Fibroblast of lung (primary cell): Measurements from ENCODE around the gene ZNF827. TPM values are rescaled to one million over a fixed set of nuclear protein-coding genes. Genes with fewer than 3 reads are reported as not detected.
A peak's percentile ranks its signal among the peaks of the same experiment; 100 is the strongest.

Source experiments
- DNase-seq, 2 donors: peaks; one replicate each; pipeline versions ENCODE4 v3.0.0 to v3.0.0-alpha.2; 2010; ENCODE audit warnings: low read depth in 2 of 2
- H2AFZ ChIP-seq: 2 replicates; pipeline ENCODE4 v1.5.1; 2012; ENCODE audit warnings: low read length, control low read depth, inconsistent platforms
- H3K27ac ChIP-seq: 2 replicates; pipeline ENCODE4 v1.5.1; 2011; ENCODE audit warnings: low read length, control low read depth; ENCODE audit not compliant: insufficient read depth
- H3K27me3 ChIP-seq: 2 replicates; pipeline ENCODE4 v1.5.1; 2011; ENCODE audit warnings: mild to moderate bottlenecking, low read length; ENCODE audit not compliant: control insufficient read depth, insufficient read depth
- H3K36me3 ChIP-seq: 2 replicates; pipeline ENCODE4 v1.5.1; 2011; ENCODE audit warnings: low read length; ENCODE audit not compliant: control insufficient read depth, insufficient read depth
- H3K4me1 ChIP-seq: 2 replicates; pipeline ENCODE4 v1.5.1; 2011; ENCODE audit warnings: low read length; ENCODE audit not compliant: control insufficient read depth, insufficient read depth; ENCODE audit errors: extremely low read depth
- H3K4me2 ChIP-seq: 2 replicates; pipeline ENCODE4 v1.5.1; 2011; ENCODE audit warnings: low read length, control low read depth; ENCODE audit not compliant: insufficient read depth; ENCODE audit errors: extremely low read depth
- H3K4me3 ChIP-seq, 4 experiments: fragments of 200-600 bp in 1 of 4; sonication (generic) in 1 of 4; replicated peaks in 1 of 4; 2 replicates each; pipeline ENCODE4 v1.5.1; 2011 to 2016; ENCODE audit warnings: low read length in 4 of 4, low read depth in 3 of 4, mild to moderate bottlenecking in 3 of 4, control low read depth in 2 of 4, inconsistent platforms in 1 of 4, mixed read lengths in 1 of 4; ENCODE audit not compliant: insufficient read depth in 1 of 4; ENCODE audit errors: control extremely low read depth in 1 of 4
- H3K79me2 ChIP-seq: 2 replicates; pipeline ENCODE4 v1.5.1; 2012; ENCODE audit warnings: mild to moderate bottlenecking, low read length, inconsistent platforms; ENCODE audit not compliant: control insufficient read depth, insufficient read depth
- H3K9ac ChIP-seq: 2 replicates; pipeline ENCODE4 v1.5.1; 2011; ENCODE audit warnings: mild to moderate bottlenecking, low read length, control low read depth; ENCODE audit not compliant: insufficient read depth
- H3K9me3 ChIP-seq: 2 replicates; pipeline ENCODE4 v1.5.1; 2012; ENCODE audit warnings: low read depth, low read length; ENCODE audit not compliant: control insufficient read depth, insufficient read depth
- H4K20me1 ChIP-seq: 2 replicates; pipeline ENCODE4 v1.5.1; 2011; ENCODE audit warnings: low read length; ENCODE audit not compliant: control insufficient read depth, insufficient read depth; ENCODE audit errors: extremely low read depth
- EZH2 ChIP-seq: IDR thresholded peaks from 2 replicates; pipeline ENCODE4 v1.5.1; 2012; ENCODE audit warnings: low read length, control low read depth, mild to moderate bottlenecking; ENCODE audit errors: missing control alignments
- polyA plus RNA-seq, 2 donors: library from polyadenylated mRNA; depleted of rRNA in 1 of 2; stranded (reverse) in 1 of 2; unstranded in 1 of 2; fragments of >200 nt; gene quantifications; 2 replicates each; pipeline ENCODE4 v1.2.1, GENCODE V29; 2011 to 2012; ENCODE audit warnings: missing spikeins in 1 of 2
- total RNA-seq: library from RNA; depleted of rRNA; stranded (reverse); fragments of >200 nt; gene quantifications from 2 replicates; pipeline ENCODE4 v1.2.1, GENCODE V29; 2014
- TF ChIP-seq, protein P1 (sequence below), 2 donors: IDR thresholded peaks in 1 of 2; conservative IDR thresholded peaks in 1 of 2; 1 replicate in 1 of 2; 2 replicates in 1 of 2; pipeline ENCODE4 v1.5.1; 2011 to 2012; ENCODE audit warnings: low read length in 2 of 2, control low read depth in 1 of 2, inconsistent platforms in 1 of 2, low read depth in 1 of 2, mild to moderate bottlenecking in 1 of 2

Gene ZNF827
- total and polyA plus RNA-seq, 2 donors (not counting 1 experiment from before 2014, with no cell fraction given), result 5.8 to 7.1 TPM

- Histone ChIP-seq H3K9me3 (no peaks in the 10 kb centered on the region), H3K4me3 (no peak overlapping the region), H4K20me1 (no peaks in the 10 kb centered on the region), H2AFZ (no peak overlapping the region), H3K9ac (no peak overlapping the region), H3K4me1 (peaks cover 3% of the 10 kb centered on the region), H3K36me3 (no peaks in the 10 kb centered on the region), H3K4me2 (no peak overlapping the region), H3K79me2 (no peaks in the 10 kb centered on the region), H3K27me3 (no peaks in the 10 kb centered on the region), H3K27ac (no peak overlapping the region)
- TF ChIP-seq, protein P1, sequence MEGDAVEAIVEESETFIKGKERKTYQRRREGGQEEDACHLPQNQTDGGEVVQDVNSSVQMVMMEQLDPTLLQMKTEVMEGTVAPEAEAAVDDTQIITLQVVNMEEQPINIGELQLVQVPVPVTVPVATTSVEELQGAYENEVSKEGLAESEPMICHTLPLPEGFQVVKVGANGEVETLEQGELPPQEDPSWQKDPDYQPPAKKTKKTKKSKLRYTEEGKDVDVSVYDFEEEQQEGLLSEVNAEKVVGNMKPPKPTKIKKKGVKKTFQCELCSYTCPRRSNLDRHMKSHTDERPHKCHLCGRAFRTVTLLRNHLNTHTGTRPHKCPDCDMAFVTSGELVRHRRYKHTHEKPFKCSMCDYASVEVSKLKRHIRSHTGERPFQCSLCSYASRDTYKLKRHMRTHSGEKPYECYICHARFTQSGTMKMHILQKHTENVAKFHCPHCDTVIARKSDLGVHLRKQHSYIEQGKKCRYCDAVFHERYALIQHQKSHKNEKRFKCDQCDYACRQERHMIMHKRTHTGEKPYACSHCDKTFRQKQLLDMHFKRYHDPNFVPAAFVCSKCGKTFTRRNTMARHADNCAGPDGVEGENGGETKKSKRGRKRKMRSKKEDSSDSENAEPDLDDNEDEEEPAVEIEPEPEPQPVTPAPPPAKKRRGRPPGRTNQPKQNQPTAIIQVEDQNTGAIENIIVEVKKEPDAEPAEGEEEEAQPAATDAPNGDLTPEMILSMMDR (conservative IDR thresholded peaks at IDR 0.05 in 1 of 2, IDR thresholded peaks at IDR 0.05 in 1 of 2; ENCODE audit: low read depth in 1 of 2, low read length in 2 of 2), result no peak
- no peak for TF ChIP-seq EZH2
- DNase-seq, result no peak
Measured at GRCh38 chr4:145819101-145819852, 119.3 kb downstream of the ZNF827 start.

- Histone ChIP-seq H3K4me1 (peaks cover 3% of the 10 kb centered on the region), H4K20me1 (no peaks in the 10 kb centered on the region), H3K4me2 (no peak overlapping the region), H3K9me3 (no peaks in the 10 kb centered on the region), H3K27me3 (no peaks in the 10 kb centered on the region), H3K36me3 (no peaks in the 10 kb centered on the region), H3K27ac (no peak overlapping the region), H3K4me3 (no peak overlapping the region), H3K9ac (no peak overlapping the region), H3K79me2 (no peaks in the 10 kb centered on the region), H2AFZ (no peak overlapping the region)
- DNase-seq, result no peak
- TF ChIP-seq, protein P1 (conservative IDR thresholded peaks at IDR 0.05 in 1 of 2, IDR thresholded peaks at IDR 0.05 in 1 of 2; ENCODE audit: low read depth in 1 of 2, low read length in 2 of 2), result no peak
- no peak for TF ChIP-seq EZH2
Measured at GRCh38 chr4:145818011-145818410, 120.6 kb downstream of the ZNF827 start.

- no peak overlapping the region for H3K4me3 ChIP-seq
- H3K9me3 ChIP-seq, result no peaks in the 10 kb centered on the region
- H3K27me3 ChIP-seq, result no peaks in the 10 kb centered on the region
- no peak overlapping the region for H3K4me2 ChIP-seq
- peak in 1 of 2 donors; percentile 22 for DNase-seq
- H3K36me3 ChIP-seq, result no peaks in the 10 kb centered on the region
- H3K27ac ChIP-seq, result no peak overlapping the region
- H3K9ac ChIP-seq, result no peak overlapping the region
- H3K79me2 ChIP-seq, result no peaks in the 10 kb centered on the region
- no peaks in the 10 kb centered on the region for H3K4me1 ChIP-seq
- H2AFZ ChIP-seq, result no peak overlapping the region
- no peak for TF ChIP-seq EZH2
- TF ChIP-seq, protein P1 (conservative IDR thresholded peaks at IDR 0.05 in 1 of 2, IDR thresholded peaks at IDR 0.05 in 1 of 2; ENCODE audit: low read depth in 1 of 2, low read length in 2 of 2), result no peak
- no peaks in the 10 kb centered on the region for H4K20me1 ChIP-seq
Measured at GRCh38 chr4:145816091-145816490, 122.5 kb downstream of the ZNF827 start.
